PFSK-1 (cell line): ENCODE measurements around the gene MTIF2. TPM values are rescaled to one million over a fixed set of nuclear protein-coding genes. Genes with fewer than 3 reads are reported as not detected.

ENCODE experiments used
- FOXP2 ChIP-seq: optimal IDR thresholded peaks from 2 replicates; pipeline ENCODE3; 2011; ENCODE audit warnings: borderline replicate concordance, control low read depth, inconsistent platforms; ENCODE audit not compliant: insufficient read depth; ENCODE audit errors: extremely low read length, extremely low read depth
- POLR2AphosphoS5 ChIP-seq: IDR thresholded peaks from 2 replicates; pipeline ENCODE4 v1.6.1; 2012; ENCODE audit warnings: low read depth, mild to moderate bottlenecking, control low read depth, low read length, moderate library complexity
- SIN3A ChIP-seq: IDR thresholded peaks from 2 replicates; pipeline ENCODE4 v1.6.1; 2012; ENCODE audit warnings: mild to moderate bottlenecking, low read length, moderate library complexity, borderline replicate concordance; ENCODE audit not compliant: insufficient read depth
- TAF1 ChIP-seq: IDR thresholded peaks from 2 replicates; pipeline ENCODE4 v1.6.1; 2012; ENCODE audit warnings: low read length, control low read depth, borderline replicate concordance; ENCODE audit not compliant: insufficient read depth
- polyA plus RNA-seq: library from polyadenylated mRNA; unstranded; fragments of >200 nt; gene quantifications from one replicate; pipeline ENCODE4 v1.2.1, GENCODE V29; 2012; ENCODE audit warnings: low read depth, missing spikeins; ENCODE audit not compliant: insufficient read length
- TF ChIP-seq, protein P1 (sequence below), 2 experiments: IDR thresholded peaks; 2 replicates each; pipeline versions ENCODE4 v1.6.1 to v1.8.0; 2011 to 2012; ENCODE audit warnings: low read depth in 2 of 2, low read length in 2 of 2, control low read depth in 1 of 2, inconsistent platforms in 1 of 2, mild to moderate bottlenecking in 1 of 2, moderate library complexity in 1 of 2; ENCODE audit not compliant: insufficient read depth in 1 of 2

MTIF2 gene, protein sequence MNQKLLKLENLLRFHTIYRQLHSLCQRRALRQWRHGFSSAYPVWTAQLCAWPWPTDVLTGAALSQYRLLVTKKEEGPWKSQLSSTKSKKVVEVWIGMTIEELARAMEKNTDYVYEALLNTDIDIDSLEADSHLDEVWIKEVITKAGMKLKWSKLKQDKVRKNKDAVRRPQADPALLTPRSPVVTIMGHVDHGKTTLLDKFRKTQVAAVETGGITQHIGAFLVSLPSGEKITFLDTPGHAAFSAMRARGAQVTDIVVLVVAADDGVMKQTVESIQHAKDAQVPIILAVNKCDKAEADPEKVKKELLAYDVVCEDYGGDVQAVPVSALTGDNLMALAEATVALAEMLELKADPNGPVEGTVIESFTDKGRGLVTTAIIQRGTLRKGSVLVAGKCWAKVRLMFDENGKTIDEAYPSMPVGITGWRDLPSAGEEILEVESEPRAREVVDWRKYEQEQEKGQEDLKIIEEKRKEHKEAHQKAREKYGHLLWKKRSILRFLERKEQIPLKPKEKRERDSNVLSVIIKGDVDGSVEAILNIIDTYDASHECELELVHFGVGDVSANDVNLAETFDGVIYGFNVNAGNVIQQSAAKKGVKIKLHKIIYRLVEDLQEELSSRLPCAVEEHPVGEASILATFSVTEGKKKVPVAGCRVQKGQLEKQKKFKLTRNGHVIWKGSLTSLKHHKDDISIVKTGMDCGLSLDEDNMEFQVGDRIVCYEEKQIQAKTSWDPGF
- 29.8 TPM for polyA plus RNA-seq

DNA sequence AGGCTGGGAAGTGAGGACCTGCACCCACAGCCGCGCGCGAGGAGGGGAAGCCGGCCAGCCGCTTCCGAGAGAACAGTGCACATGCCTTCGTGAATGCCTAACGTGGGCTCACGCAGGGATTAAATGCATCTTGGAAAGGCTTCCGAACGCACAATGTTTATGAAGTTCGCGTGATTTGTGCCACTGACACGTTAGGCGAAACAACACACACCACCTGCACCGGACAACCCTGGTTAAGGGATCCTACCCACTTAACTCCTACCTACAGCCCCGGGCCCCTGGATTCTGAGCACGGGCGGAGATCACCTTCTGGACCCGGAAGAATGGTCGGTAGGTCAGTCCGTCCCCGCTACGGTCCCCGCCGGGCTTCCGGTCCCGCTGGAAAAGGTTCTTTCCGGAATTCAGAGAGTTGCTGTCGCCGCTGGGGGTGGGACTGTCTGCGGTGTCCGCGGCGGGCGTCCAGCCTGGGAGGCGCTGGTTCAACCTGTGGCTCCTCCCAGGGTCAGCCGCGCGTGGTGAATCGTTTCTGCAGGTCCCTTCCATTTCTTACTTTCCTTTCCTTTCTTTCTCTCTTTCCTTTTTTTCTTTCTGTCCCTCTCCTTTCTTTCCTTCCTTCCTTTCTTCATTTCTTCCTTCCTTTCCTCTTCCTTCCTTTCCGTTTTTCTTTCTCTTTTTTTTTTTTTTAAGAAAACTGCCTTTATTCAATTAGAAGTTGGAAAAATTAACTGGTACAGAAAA lies at the start of gene MTIF2:
MTIF2 (minus strand) TSS at position 325 of the 738 bp plus-strand sequence. CDS start 5,373 bp downstream, outside the sequence.
- TF ChIP-seq POLR2AphosphoS5 (peak; percentile 99), TAF1 (peak; percentile 93; the same call in 1 of the 2 replicates), FOXP2 (peak; percentile 69), SIN3A (peak; percentile 80; the same call in 1 of the 2 replicates)
- TF ChIP-seq, protein P1, sequence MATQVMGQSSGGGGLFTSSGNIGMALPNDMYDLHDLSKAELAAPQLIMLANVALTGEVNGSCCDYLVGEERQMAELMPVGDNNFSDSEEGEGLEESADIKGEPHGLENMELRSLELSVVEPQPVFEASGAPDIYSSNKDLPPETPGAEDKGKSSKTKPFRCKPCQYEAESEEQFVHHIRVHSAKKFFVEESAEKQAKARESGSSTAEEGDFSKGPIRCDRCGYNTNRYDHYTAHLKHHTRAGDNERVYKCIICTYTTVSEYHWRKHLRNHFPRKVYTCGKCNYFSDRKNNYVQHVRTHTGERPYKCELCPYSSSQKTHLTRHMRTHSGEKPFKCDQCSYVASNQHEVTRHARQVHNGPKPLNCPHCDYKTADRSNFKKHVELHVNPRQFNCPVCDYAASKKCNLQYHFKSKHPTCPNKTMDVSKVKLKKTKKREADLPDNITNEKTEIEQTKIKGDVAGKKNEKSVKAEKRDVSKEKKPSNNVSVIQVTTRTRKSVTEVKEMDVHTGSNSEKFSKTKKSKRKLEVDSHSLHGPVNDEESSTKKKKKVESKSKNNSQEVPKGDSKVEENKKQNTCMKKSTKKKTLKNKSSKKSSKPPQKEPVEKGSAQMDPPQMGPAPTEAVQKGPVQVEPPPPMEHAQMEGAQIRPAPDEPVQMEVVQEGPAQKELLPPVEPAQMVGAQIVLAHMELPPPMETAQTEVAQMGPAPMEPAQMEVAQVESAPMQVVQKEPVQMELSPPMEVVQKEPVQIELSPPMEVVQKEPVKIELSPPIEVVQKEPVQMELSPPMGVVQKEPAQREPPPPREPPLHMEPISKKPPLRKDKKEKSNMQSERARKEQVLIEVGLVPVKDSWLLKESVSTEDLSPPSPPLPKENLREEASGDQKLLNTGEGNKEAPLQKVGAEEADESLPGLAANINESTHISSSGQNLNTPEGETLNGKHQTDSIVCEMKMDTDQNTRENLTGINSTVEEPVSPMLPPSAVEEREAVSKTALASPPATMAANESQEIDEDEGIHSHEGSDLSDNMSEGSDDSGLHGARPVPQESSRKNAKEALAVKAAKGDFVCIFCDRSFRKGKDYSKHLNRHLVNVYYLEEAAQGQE (IDR thresholded peaks at IDR 0.05; ENCODE audit: insufficient read depth in 1 of 2, low read depth in 2 of 2, low read length in 2 of 2): peak; percentile 57 to 77; a peak in 2 of 4 replicates

DNA sequence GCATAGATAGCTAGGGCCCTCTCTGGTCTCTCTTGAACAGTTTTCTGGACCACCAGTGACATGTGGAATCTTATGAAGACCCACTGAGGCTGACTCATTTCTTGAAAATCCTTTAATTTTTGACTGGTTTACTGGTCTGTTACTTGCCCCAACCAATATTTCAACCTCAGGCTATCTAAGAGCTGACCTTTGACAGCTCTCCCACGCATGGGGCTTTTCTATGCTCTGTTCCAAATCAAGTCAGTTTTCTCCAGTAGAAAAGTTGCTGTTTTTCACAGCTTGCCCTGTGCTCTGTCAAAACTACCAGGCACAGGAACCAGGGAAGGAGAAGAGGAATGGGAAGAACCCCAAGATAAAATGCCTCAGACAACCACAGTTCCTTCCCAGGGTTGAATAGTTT lies 46.0 kb upstream of the MTIF2 start:
- TF ChIP-seq, protein P1 (IDR thresholded peaks at IDR 0.05; ENCODE audit: insufficient read depth in 1 of 2, low read depth in 2 of 2, low read length in 2 of 2): no peak
- TF ChIP-seq TAF1: no peak
- no peak for TF ChIP-seq FOXP2
- TF ChIP-seq SIN3A: no peak

DNA sequence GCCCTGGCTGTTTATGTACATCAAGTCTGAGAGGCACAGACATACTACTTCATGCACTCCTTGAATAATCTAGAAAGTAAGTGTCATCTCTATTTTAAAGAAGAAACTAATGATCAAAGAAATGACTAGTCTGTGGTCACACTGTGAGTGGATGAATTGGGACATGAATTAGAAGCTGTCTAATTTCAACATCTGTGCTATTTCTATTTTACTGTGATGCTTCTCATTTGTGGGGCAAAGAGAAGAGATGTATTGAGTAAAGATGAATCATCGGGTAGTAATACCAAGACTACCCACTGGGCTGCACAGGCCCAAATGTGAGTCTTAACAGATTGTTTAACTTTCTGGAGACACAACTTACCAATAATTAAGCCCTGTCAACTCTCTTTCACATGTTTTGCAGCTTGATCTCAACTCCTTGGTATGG lies 42.4 kb upstream of the MTIF2 start:
- no peak for TF ChIP-seq TAF1
- TF ChIP-seq POLR2AphosphoS5: no peak
- no peak for TF ChIP-seq FOXP2
- TF ChIP-seq, protein P1 (IDR thresholded peaks at IDR 0.05; ENCODE audit: insufficient read depth in 1 of 2, low read depth in 2 of 2, low read length in 2 of 2): no peak
- no peak for TF ChIP-seq SIN3A

DNA sequence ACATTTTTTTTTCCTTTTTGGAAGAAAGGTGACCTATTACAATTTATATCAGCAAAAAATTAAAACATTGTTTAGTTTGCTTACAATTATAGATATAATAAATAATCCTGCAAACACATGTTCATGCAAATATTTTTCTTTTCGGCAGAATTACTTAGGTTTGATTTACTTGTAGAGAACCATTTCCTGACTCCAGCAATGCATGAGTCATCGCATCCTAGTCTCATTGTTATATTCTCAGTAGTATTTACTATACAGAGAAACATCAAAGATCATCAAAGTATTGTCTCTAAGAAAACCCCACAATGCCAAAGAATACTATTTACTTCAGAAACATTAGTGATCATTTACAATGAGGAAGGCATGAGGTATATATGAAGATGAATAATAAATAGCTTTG lies 40.4 kb upstream of the MTIF2 start:
- no peak for TF ChIP-seq FOXP2
- TF ChIP-seq TAF1: no peak
- TF ChIP-seq, protein P1 (IDR thresholded peaks at IDR 0.05; ENCODE audit: insufficient read depth in 1 of 2, low read depth in 2 of 2, low read length in 2 of 2): no peak
- no peak for TF ChIP-seq POLR2AphosphoS5
- TF ChIP-seq SIN3A: no peak
